Activated CD4-positive, alpha-beta T cell treated with anti-CD3 and anti-CD28 coated beads for 36 hours (primary cell): Measurements from ENCODE around the gene GOLGA6L6. TPM values are rescaled to one million over a fixed set of nuclear protein-coding genes. Genes with fewer than 3 reads are reported as not detected.
"Not testable (repeated sequence)": the region's sequence is repeated elsewhere in the genome, so short reads cannot be mapped to it uniquely, and the experiment has no call there.

Experiments used
- ATAC-seq: fragments of 200-7000 bp; cut with Tn5 transposase; one replicate; pipeline ENCODE4 v1.10.0; 2021; ENCODE audit warnings: mild to moderate bottlenecking, moderate library complexity
- CTCF ChIA-PET: fragments of 350-600 bp; sonication (Branson Sonifier 250); formaldehyde crosslinking; loops from one replicate; lab custom pipeline; 2021; ENCODE audit warnings: antibody characterized with exemption; lab: Charles Lee
- POLR2A ChIA-PET: fragments of 350-600 bp; sonication (Branson Sonifier 250); formaldehyde crosslinking; loops from one replicate; lab custom pipeline; 2021; ENCODE audit warnings: antibody characterized with exemption, inconsistent platforms; lab: Charles Lee
- DNase-seq: peaks from one replicate; pipeline ENCODE4 v3.0.0-alpha.2; 2020
- H3K27ac Mint-ChIP-seq: one replicate; pipeline ENCODE4 v1.8.0; 2021; ENCODE audit warnings: mixed read lengths
- H3K27me3 Mint-ChIP-seq: one replicate; pipeline ENCODE4 v1.8.0; 2021; ENCODE audit warnings: mixed read lengths
- H3K36me3 Mint-ChIP-seq: one replicate; pipeline ENCODE4 v1.8.0; 2021; ENCODE audit warnings: low read depth, mixed read lengths
- H3K4me1 Mint-ChIP-seq: one replicate; pipeline ENCODE4 v1.8.0; 2021; ENCODE audit warnings: mixed read lengths
- H3K4me3 Mint-ChIP-seq: one replicate; pipeline ENCODE4 v1.8.0; 2021; ENCODE audit warnings: mild to moderate bottlenecking, moderate library complexity, mixed read lengths
- H3K9me3 Mint-ChIP-seq: one replicate; pipeline ENCODE4 v1.8.0; 2021; ENCODE audit warnings: low read depth, mixed read lengths
- intact Hi-C, 2 experiments: fragments of 100-400 bp; cut with DNase I in 1 of 2; cut with micrococcal nuclease in 1 of 2; formaldehyde crosslinking; loops; one replicate each; pipeline versions ENCODE4 v1.14.2 to v1.15.1; 2022 to 2024; cut with DNase I, micrococcal nuclease
- total RNA-seq, 2 experiments: library from RNA; stranded (reverse); gene quantifications; one replicate each; pipeline ENCODE4 v1.2.3, GENCODE V29; 2021

Gene GOLGA6L6, protein sequence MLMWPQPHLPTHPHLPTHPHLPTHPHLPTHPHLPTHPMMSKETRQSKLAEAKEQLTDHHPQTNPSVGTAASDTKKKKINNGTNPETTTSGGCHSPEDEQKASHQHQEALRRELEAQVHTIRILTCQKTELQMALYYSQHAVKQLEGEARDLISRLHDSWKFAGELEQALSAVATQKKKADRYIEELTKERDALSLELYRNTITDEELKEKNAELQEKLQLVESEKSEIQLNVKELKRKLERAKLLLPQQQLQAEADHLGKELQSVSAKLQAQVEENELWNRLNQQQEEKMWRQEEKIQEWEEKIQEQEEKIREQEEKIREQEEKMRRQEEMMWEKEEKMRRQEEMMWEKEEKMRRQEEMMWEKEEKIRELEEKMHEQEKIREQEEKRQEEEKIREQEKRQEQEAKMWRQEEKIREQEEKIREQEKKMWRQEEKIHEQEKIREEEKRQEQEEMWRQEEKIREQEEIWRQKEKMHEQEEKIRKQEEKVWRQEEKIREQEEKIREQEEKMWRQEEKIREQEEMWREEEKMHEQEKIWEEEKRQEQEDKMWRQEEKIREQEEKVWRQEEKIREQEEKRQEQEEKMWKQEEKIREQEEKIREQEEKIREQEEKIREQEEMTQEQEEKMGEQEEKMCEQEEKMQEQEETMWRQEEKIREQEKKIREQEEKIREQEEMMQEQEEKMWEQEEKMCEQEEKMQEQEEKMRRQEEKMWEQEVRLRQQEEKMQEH
- not detected for total RNA-seq

- CTCF ChIA-PET, H3K27ac Mint-ChIP-seq, H3K27me3 Mint-ChIP-seq, H3K4me1 Mint-ChIP-seq, H3K4me3 Mint-ChIP-seq, H3K9me3 Mint-ChIP-seq, DNase-seq, ATAC-seq, H3K36me3 Mint-ChIP-seq, intact Hi-C loops, POLR2A ChIA-PET: not testable (repeated sequence)
Measured at GRCh38 chr15:20541700-20542099, at the start of gene GOLGA6L6. Gene GOLGA6L6 (minus strand): TSS chr15:20541800. CDS start chr15:20541709, 91 bp downstream.

DNA sequence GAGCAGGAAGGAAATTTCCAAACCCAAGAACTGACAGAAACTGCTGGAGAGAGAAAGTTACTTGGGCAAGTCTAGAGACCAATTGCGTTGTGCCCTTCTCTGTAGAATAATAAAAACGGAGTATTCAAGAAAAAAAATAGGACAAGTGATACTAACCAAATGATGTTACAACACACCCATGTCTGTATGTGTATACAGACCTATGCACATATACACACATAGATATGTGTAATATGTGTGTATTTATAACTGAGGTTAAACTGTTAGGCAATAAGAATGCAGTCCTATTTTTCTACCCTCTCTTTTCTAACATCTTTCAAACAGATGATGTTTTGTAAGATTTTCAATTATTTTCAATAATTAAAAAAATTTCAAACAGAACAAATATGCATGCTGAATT, 48.5 kb upstream of the GOLGA6L6 start:
- H3K36me3 Mint-ChIP-seq, H3K9me3 Mint-ChIP-seq, intact Hi-C loops, H3K27ac Mint-ChIP-seq, CTCF ChIA-PET, H3K4me3 Mint-ChIP-seq, H3K4me1 Mint-ChIP-seq, ATAC-seq, DNase-seq, H3K27me3 Mint-ChIP-seq, POLR2A ChIA-PET: not testable (repeated sequence)

GRCh38 chr15:20586821-20587220, 45.2 kb upstream of the GOLGA6L6 start:
- H3K27me3 Mint-ChIP-seq, intact Hi-C loops, H3K36me3 Mint-ChIP-seq, H3K27ac Mint-ChIP-seq, H3K4me1 Mint-ChIP-seq, DNase-seq, POLR2A ChIA-PET, H3K9me3 Mint-ChIP-seq, H3K4me3 Mint-ChIP-seq, ATAC-seq, CTCF ChIA-PET: not testable (repeated sequence)

- ATAC-seq, POLR2A ChIA-PET, DNase-seq, H3K4me3 Mint-ChIP-seq, H3K36me3 Mint-ChIP-seq, intact Hi-C loops, H3K4me1 Mint-ChIP-seq, H3K27ac Mint-ChIP-seq, H3K27me3 Mint-ChIP-seq, H3K9me3 Mint-ChIP-seq, CTCF ChIA-PET: not testable (repeated sequence)
Measured at GRCh38 chr15:20582726-20583115, 41.1 kb upstream of the GOLGA6L6 start.

GRCh38 chr15:20582109-20582725, 40.6 kb upstream of the GOLGA6L6 start:
- H3K27me3 Mint-ChIP-seq, intact Hi-C loops, H3K27ac Mint-ChIP-seq, H3K4me3 Mint-ChIP-seq, H3K4me1 Mint-ChIP-seq, DNase-seq, CTCF ChIA-PET, POLR2A ChIA-PET, ATAC-seq, H3K36me3 Mint-ChIP-seq, H3K9me3 Mint-ChIP-seq: not testable (repeated sequence)

DNA sequence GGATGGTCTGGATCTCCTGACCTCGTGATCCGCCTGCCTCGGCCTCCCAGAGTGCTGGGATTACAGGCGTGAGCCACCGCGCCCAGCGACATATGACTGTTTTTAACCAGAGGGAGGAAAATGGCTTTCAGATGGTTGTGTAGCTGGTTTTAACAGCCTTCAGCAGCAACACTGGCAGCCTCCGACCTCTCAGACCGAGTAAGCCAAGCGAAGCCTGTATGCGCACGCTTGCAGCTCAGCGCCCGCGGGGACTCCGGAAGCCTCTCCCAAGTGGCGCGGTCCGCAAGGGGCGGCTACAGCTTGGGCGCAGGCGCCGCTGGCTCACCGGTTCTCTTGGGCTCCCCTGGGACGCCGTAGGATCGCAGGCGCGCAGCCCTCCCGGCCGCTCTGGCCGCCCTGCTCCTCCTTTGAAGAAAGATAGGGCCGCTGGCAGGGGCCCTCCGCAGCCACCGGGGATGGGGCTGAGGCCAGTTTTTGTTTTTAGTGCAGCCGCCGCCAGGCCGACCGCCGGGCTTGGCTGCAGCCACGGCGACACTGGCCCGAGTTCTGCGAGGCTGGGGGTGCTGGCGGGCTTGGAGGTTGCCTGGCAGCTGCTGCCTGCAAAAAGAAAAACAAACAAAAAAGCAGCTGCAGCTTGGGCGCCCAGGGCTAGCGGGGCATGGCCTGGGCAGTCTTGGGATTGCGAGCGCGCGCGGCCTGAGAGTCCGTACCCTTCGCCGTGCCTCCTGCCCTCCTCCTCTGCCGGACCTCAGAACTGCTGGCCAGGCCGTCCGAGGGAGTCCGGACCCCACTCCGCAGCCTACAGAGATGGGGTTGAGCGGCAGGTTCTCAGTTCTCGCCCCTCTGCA, 39.9 kb upstream of the GOLGA6L6 start:
- H3K4me3 Mint-ChIP-seq, H3K27ac Mint-ChIP-seq, intact Hi-C loops: not testable (repeated sequence)

GRCh38 chr15:20579662-20580061, 38.1 kb upstream of the GOLGA6L6 start:
- H3K27ac Mint-ChIP-seq, DNase-seq, H3K4me3 Mint-ChIP-seq, H3K27me3 Mint-ChIP-seq, intact Hi-C loops, ATAC-seq, H3K36me3 Mint-ChIP-seq, POLR2A ChIA-PET, H3K9me3 Mint-ChIP-seq, H3K4me1 Mint-ChIP-seq, CTCF ChIA-PET: not testable (repeated sequence)

More for the DNA sequence above, 39.9 kb upstream of the GOLGA6L6 start:
- H3K36me3 Mint-ChIP-seq, POLR2A ChIA-PET, CTCF ChIA-PET, DNase-seq, H3K4me1 Mint-ChIP-seq, H3K27me3 Mint-ChIP-seq, H3K9me3 Mint-ChIP-seq, ATAC-seq: not testable (repeated sequence)

GRCh38 chr15:20551289-20551688, 9.7 kb upstream of the GOLGA6L6 start:
- CTCF ChIA-PET: not testable (repeated sequence)

GRCh38 chr15:20505926-20506658, 35.5 kb downstream of the GOLGA6L6 start:
- ATAC-seq, H3K27me3 Mint-ChIP-seq, POLR2A ChIA-PET, DNase-seq, H3K36me3 Mint-ChIP-seq, H3K9me3 Mint-ChIP-seq, intact Hi-C loops, H3K4me1 Mint-ChIP-seq, H3K4me3 Mint-ChIP-seq, CTCF ChIA-PET, H3K27ac Mint-ChIP-seq: not testable (repeated sequence)

More at GRCh38 chr15:20551289-20551688, 9.7 kb upstream of the GOLGA6L6 start:
- H3K36me3 Mint-ChIP-seq, intact Hi-C loops, H3K9me3 Mint-ChIP-seq, POLR2A ChIA-PET, H3K27ac Mint-ChIP-seq, H3K4me1 Mint-ChIP-seq, H3K27me3 Mint-ChIP-seq, H3K4me3 Mint-ChIP-seq, DNase-seq, ATAC-seq: not testable (repeated sequence)

DNA sequence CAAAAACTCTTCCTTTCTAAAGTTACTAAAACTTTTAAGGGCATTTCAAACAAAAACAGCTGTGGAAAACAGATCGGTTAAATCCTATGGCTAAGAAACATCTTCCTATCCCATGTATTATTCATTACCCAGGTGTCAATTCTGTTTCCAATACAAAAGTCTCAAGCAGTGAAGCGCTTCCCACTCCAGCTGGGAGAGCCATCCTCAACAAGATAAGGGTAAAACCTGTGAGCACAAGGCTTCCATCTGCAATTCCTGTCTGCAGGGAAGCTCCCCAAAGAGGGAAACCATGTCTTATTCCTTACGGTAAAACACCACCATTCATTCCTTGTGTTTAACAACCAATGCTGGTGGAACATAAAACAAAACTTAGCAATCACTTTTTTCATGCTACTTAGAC, 38.8 kb downstream of the GOLGA6L6 start:
- H3K27me3 Mint-ChIP-seq, ATAC-seq, H3K4me3 Mint-ChIP-seq, H3K9me3 Mint-ChIP-seq, H3K4me1 Mint-ChIP-seq, intact Hi-C loops, POLR2A ChIA-PET, CTCF ChIA-PET, DNase-seq, H3K36me3 Mint-ChIP-seq, H3K27ac Mint-ChIP-seq: not testable (repeated sequence)
